GM06990 (cell line): ENCODE data around the gene FBXO31.

Experiments
- DNase-seq: peaks from one replicate; pipeline ENCODE4 v3.0.0-alpha.2; 2011; ENCODE audit not compliant: insufficient read length; ENCODE audit errors: extremely low read depth
- H3K27me3 ChIP-seq: replicated peaks from 2 replicates; pipeline ENCODE4 v1.6.0; 2011; ENCODE audit warnings: low read length; ENCODE audit not compliant: control insufficient read depth, insufficient read depth
- H3K36me3 ChIP-seq: 2 replicates; pipeline ENCODE4 v1.5.1; 2011; ENCODE audit warnings: low read length; ENCODE audit not compliant: control insufficient read depth, insufficient read depth
- H3K4me3 ChIP-seq: replicated peaks from 2 replicates; pipeline ENCODE4 v1.5.1; 2011; ENCODE audit warnings: low read depth, mild to moderate bottlenecking, control low read depth, low read length
- CTCF ChIP-seq: IDR thresholded peaks from 2 replicates; pipeline ENCODE4 v1.5.1; 2011; ENCODE audit warnings: low read length, control low read depth, mild to moderate bottlenecking, inconsistent platforms; ENCODE audit not compliant: insufficient read depth, poor library complexity, severe bottlenecking

FBXO31 gene

DNA sequence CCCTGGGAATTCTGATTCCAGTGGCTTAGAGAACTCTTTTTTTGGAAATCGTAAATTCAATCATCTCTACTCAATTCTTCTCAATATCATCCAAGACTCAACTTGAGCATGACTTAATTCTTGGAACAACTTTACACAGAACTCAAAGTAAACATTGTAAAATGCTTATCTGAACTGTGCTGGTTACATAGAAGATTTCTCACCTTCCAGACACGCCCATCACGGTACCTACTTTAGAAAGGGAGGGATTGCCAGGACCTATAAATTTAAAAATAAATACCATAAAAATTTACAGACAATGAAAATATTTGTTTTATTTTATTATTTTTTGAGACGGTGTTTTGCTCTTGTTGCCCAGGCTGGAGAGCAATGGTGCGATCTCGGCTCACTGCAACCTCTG lies 35.1 kb upstream of the FBXO31 start:
- no peak overlapping the region for H3K4me3 ChIP-seq
- no peaks in the 10 kb centered on the region for H3K36me3 ChIP-seq
- no peak for TF ChIP-seq CTCF
- DNase-seq: no peak
- H3K27me3 ChIP-seq: no peaks in the 10 kb centered on the region; the same call in 1 of the 2 replicates

DNA sequence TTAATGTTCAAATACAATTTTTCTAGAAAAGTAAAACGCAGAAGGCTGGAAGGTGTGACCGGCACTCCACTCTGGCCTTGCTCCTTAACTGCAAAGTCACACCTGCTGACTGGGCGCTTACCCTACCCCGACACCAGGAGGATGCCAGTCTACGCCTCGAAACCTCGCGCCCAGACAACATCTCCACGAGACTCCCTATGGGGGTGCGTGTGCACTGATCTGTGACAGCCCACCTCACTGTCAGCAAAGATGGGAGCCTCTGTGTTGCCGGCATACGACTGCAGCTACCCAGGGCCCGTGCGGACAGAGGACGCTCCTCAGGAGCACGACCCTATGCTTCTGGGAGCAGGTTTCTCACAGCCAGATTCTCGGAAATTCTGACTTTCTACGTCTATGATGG lies 34.6 kb upstream of the FBXO31 start:
- H3K4me3 ChIP-seq: no peak overlapping the region
- TF ChIP-seq CTCF: no peak
- H3K27me3 ChIP-seq: no peaks in the 10 kb centered on the region; the same call in 1 of the 2 replicates
- H3K36me3 ChIP-seq: no peaks in the 10 kb centered on the region
- no peak for DNase-seq

DNA sequence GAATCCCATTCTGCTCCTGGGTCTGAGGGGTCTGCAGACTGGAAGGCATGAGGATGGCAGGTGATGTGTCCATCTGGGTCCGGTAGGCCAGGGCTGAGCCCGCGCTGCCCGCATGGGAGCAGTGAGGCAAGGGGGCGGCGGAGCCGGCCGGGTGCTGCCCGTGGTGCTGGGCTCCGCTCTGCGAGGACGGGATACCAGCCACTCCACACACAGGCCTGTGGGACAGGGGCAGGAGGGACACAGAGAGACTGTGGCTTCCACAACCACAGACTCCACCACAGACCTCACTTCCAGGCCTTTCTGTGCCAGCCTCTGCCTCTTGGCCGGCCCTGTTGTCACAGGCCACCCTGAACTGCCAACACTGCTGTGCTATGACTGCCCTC lies 33.9 kb upstream of the FBXO31 start:
- no peaks in the 10 kb centered on the region for H3K36me3 ChIP-seq
- H3K27me3 ChIP-seq: no peaks in the 10 kb centered on the region; the same call in 1 of the 2 replicates
- no peak for TF ChIP-seq CTCF
- no peak for DNase-seq
- no peak overlapping the region for H3K4me3 ChIP-seq

DNA sequence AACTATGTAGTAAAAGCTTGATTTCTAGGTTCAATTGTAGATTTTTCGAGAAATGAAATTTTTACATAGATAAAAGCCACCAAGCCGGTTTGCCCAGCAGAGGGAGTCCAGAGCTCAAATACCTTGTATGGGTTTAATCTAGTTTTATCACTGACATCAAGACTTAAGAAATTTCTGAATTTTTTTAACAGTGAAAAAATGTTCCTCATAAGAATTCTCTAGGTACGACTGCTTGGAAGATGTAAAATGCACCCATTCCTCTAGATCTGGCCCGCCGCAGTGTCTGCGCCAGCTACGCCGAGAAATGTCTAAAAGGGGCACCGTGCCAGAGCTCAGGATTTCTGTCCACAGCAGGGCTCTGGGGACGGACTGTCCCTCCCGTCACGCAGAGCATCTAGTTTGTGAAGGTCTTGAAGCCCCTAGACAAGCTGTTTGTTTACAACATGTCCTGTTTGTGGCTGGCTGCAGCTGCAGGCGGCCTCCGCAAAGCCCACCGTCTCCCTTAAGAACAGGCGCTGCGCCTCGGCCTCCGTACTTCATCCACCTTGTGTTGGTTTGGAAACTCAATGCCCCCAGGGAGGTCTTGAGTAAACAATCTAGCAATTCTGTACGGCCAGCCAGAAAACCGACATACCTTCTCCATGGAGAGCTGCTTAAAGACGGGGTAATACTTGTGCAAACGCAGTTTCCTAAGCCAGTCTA lies 33.4 kb upstream of the FBXO31 start:
- no peak for DNase-seq
- no peaks in the 10 kb centered on the region; the same call in 1 of the 2 replicates for H3K27me3 ChIP-seq
- H3K36me3 ChIP-seq: no peaks in the 10 kb centered on the region
- TF ChIP-seq CTCF: peak; percentile 51
- H3K4me3 ChIP-seq: no peak overlapping the region

DNA sequence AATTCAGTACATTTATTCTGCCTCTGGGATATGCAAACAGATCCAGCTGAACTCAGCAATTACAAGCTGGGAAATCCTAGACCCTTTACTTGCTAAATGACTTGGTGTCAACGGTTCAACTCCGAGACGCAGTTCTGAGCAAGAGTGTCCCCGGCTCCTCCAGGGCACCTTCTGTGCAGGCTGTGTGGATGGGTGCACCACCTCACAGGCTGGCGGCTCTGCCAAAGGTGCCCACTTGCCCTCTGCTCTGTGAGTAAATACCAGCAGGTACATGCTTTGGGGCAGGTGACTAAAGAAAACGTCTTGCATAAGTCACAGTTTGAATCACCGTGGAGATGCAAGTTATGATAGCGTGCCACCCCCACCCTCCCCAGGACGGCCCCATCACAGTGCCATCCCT lies 31.9 kb upstream of the FBXO31 start:
- no peaks in the 10 kb centered on the region; the same call in 1 of the 2 replicates for H3K27me3 ChIP-seq
- H3K4me3 ChIP-seq: no peak overlapping the region
- DNase-seq: no peak
- H3K36me3 ChIP-seq: no peaks in the 10 kb centered on the region
- no peak for TF ChIP-seq CTCF
